ENCODE results near the gene WDR82.

DNA sequence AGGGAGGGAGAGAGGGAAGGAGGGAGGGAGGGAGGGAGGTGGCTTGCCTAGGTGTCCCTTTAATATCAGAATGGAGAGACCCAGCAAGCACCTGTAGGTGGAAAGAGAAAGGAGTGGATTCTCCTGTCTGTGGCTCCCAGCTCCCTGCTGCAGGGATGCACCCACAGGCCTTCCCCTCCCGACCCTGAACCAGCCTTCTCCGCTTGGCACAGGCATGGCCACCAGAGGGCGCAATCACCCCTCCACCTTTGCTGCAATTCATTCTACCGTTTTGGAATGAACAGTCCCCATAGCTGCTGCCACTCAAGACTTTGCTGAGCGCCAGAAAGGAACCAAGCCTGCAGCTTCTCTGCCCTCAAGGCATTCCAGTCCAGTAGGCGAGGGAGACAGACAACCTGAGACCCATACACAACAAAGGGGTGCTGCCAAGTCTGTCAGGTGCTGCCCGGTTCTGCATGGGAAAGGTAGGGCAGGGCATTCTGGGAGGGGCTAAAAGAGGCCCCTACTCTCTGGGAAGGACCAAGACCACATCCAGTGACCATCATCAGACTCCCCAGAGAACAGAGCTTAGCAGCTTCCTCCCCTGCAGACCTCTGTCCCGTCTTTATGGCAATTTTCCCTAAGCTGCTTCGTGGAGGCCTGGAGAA is 57.9 kb downstream of the WDR82 start:
- no peak for TF ChIP-seq ZFP3 (CRISPR knock-in tag; IDR thresholded peaks at IDR 0.05)
- TF ChIP-seq, protein P1, sequence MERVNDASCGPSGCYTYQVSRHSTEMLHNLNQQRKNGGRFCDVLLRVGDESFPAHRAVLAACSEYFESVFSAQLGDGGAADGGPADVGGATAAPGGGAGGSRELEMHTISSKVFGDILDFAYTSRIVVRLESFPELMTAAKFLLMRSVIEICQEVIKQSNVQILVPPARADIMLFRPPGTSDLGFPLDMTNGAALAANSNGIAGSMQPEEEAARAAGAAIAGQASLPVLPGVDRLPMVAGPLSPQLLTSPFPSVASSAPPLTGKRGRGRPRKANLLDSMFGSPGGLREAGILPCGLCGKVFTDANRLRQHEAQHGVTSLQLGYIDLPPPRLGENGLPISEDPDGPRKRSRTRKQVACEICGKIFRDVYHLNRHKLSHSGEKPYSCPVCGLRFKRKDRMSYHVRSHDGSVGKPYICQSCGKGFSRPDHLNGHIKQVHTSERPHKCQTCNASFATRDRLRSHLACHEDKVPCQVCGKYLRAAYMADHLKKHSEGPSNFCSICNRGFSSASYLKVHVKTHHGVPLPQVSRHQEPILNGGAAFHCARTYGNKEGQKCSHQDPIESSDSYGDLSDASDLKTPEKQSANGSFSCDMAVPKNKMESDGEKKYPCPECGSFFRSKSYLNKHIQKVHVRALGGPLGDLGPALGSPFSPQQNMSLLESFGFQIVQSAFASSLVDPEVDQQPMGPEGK (CRISPR knock-in tag; IDR thresholded peaks at IDR 0.05; ENCODE audit: borderline replicate concordance): no peak
